ENCODE data around the gene PACSIN1. TPM values are rescaled to one million over a fixed set of nuclear protein-coding genes. Genes with fewer than 3 reads are reported as not detected.

The PACSIN1 gene
- total RNA-seq, 4 donors from 2014 or later, result 0.08 to 0.42 (median 0.10) TPM; not detected in 1

DNA sequence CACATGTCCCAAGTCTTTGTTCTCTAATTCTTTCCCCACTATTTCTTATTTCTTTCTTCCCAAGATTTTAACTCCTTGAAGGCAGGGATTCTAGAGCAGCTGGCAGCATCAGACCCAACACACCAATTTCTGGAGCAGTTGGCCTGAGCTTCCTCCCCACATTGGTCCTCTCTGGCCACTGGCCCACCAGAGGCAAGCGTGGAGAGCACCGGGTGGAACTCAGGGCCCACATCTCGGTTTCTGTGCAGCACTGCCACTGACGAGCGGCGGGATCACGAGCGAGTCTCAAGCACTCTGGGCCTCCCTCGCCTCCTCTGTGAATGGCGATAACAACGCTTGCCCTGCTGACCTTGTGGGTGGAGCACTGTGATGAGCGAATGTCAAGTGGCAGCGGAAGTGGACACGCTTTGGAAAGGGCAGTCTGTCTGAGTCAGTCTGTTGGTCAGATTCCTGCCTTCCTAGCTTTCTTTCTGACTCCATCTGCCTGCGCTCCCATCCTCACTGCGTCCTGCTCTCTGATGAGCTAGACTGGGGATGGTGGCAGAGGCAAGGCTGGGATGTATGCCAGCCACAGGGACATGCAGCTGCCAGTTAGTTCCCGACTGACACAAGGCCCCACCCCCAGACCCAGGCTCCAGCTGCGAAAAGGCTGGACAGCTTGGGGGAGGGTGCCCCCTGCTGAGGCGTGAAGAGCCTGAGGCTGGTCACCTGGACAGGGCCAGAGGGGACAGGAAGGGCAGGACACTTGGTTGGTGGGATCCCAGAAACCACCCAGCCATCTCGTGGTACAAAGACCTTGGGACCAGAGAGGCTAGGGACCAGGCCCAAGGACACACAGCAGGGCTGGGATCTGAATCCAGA lies 94.7 kb downstream of the PACSIN1 start:
- TF ChIP-seq POLR2A (IDR thresholded peaks at IDR 0.05), result no peak
- TF ChIP-seq, protein P1, sequence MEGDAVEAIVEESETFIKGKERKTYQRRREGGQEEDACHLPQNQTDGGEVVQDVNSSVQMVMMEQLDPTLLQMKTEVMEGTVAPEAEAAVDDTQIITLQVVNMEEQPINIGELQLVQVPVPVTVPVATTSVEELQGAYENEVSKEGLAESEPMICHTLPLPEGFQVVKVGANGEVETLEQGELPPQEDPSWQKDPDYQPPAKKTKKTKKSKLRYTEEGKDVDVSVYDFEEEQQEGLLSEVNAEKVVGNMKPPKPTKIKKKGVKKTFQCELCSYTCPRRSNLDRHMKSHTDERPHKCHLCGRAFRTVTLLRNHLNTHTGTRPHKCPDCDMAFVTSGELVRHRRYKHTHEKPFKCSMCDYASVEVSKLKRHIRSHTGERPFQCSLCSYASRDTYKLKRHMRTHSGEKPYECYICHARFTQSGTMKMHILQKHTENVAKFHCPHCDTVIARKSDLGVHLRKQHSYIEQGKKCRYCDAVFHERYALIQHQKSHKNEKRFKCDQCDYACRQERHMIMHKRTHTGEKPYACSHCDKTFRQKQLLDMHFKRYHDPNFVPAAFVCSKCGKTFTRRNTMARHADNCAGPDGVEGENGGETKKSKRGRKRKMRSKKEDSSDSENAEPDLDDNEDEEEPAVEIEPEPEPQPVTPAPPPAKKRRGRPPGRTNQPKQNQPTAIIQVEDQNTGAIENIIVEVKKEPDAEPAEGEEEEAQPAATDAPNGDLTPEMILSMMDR (IDR thresholded peaks at IDR 0.05), result no peak
- intact Hi-C loops (cut with DNase I; ENCODE audit: low total_unique reads), result no loop called here
- H3K4me3 ChIP-seq (ENCODE audit: low read depth, poor library complexity, severe bottlenecking), result no peak overlapping the region
- WGBS, 2 donors, result 61 to 67% methylated on average over 16 to 20 of the region's 20 CpGs
- no peak for DNase-seq (ENCODE audit: low spot score in 2 of 2)

DNA sequence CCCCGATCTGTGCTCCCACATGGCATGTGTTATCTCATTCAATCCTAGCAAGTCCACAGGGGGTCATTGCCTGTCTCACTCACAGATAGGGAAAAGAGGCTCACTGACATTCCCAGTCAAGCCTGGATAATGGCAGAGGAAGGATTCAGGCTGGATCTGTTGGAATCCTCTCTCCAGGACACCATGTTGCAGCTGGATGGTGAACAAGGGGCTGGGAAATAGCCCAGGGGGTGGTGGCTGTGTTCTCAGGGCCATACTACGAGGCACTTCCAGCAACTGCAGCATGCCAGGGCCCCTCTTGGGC lies 95.3 kb downstream of the PACSIN1 start:
- intact Hi-C loops (cut with DNase I; ENCODE audit: low total_unique reads), result no loop called here
- DNase-seq (ENCODE audit: low spot score in 2 of 2), result no peak
- WGBS, 2 donors, result 79 to 94% methylated on average over 2 of the region's 2 CpGs
- TF ChIP-seq, protein P1 (IDR thresholded peaks at IDR 0.05), result no peak
- no peak for TF ChIP-seq POLR2A (IDR thresholded peaks at IDR 0.05)
- H3K4me3 ChIP-seq (ENCODE audit: low read depth, poor library complexity, severe bottlenecking), result no peak overlapping the region

DNA sequence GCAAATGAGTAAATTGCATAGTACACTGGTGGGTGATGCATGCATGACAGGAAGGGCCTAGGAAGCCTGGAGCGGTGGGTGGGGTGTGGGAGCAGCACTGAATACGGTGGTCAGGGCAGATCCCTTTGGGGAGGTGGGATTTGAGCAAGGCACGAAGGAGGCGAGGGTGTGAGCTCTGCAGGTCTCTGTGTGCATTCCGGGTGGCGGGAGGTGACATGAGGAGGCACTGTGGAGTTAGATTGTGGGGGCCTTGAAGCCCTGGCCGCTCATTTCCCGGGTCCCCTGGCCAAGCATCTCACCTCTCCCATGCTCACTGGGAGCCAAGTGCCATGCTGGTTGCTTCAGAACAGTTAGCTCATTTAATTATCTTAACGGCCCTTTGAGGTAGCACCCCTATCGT lies 96.5 kb downstream of the PACSIN1 start:
- WGBS, 2 donors, result 92 to 93% methylated on average over 10 of the region's 10 CpGs
- TF ChIP-seq, protein P1 (IDR thresholded peaks at IDR 0.05), result no peak
- TF ChIP-seq POLR2A (IDR thresholded peaks at IDR 0.05), result no peak
- no peak for DNase-seq (ENCODE audit: low spot score in 2 of 2)
- H3K4me3 ChIP-seq (ENCODE audit: low read depth, poor library complexity, severe bottlenecking), result no peak overlapping the region
- intact Hi-C loops (cut with DNase I; ENCODE audit: low total_unique reads), result no loop called here

DNA sequence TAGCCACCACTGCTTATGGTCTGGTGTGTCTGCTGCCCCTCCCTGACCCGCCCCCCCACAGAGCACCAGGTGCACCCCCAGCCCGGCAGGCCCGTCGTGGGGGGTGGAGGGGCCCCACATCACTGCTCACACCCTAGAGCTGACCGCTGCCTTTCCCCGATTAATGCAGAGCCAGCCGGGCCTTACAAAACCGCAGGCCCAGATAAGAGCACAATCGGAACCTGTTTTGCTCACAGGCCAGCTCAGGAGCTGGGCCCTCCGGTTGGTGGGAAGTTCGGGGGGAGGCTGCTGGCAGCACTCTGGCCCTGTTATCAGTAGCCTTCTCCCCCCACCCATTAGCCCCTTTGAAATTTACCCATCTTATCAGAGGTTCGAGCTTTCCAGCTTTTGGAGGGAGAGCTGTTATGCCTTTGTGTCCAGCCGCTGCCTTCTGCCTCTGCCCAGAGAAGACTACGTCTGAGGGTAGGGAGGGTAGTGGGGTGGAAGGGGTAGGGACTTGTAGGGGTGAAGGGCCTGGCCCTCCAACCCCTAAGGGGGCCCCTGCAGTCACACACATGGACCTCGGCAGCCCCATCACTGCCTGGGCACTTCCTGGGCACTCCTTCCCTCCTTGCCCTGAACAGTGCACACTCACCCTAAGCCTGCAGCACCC lies 97.1 kb downstream of the PACSIN1 start:
- WGBS, 2 donors, result 78 to 89% methylated on average over 14 to 15 of the region's 15 CpGs
- TF ChIP-seq POLR2A (IDR thresholded peaks at IDR 0.05), result no peak
- TF ChIP-seq, protein P1 (IDR thresholded peaks at IDR 0.05), result no peak
- intact Hi-C loops (cut with DNase I; ENCODE audit: low total_unique reads), result no loop called here
- DNase-seq (ENCODE audit: low spot score in 2 of 2), result no peak
- H3K4me3 ChIP-seq (ENCODE audit: low read depth, poor library complexity, severe bottlenecking), result no peak overlapping the region

DNA sequence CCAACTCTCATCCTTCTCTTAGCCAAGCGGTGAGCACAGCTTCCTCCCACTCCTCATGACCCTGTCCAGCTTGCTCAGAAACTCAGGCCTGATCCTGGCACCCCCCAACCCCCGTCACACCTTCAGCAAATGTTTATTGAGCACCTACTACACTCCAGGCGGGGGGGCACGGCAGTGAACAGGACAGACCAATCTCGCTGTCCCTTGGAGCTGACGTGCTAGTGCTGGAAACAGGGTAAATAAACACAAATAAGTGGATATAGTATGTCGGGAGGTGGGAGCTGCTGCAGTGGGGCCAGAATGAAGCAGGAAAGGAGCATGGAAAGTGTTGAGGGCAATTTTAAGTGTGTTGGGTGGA lies 97.6 kb downstream of the PACSIN1 start:
- no peak for DNase-seq (ENCODE audit: low spot score in 2 of 2)
- no peak overlapping the region for H3K4me3 ChIP-seq (ENCODE audit: low read depth, poor library complexity, severe bottlenecking)
- intact Hi-C loops (cut with DNase I; ENCODE audit: low total_unique reads), result no loop called here
- 65 to 80% methylated on average over 7 of the region's 7 CpGs for WGBS, 2 donors
- TF ChIP-seq, protein P1 (IDR thresholded peaks at IDR 0.05), result no peak
- no peak for TF ChIP-seq POLR2A (IDR thresholded peaks at IDR 0.05)
